Measurements from ENCODE around the gene SYT17.

The SYT17 gene

GRCh38 chr16:19301931-19302330, 133.9 kb downstream of the SYT17 start:
- Histone ChIP-seq H3K36me3 (ENCODE audit: control insufficient read depth, low read length) (no peaks in the 10 kb centered on the region), H3K27ac (ENCODE audit: low read depth, low read length) (no peak overlapping the region), H4K20me1 (ENCODE audit: control insufficient read depth, insufficient read depth, low read depth, low read length) (no peaks in the 10 kb centered on the region), H3K9me2 (replicated peaks; ENCODE audit: control insufficient read depth, low read length) (no peaks in the 10 kb centered on the region), H3K4me3 (ENCODE audit: low read length) (no peak overlapping the region), H3K4me1 (ENCODE audit: control insufficient read depth, low read length) (no peaks in the 10 kb centered on the region), H3K4me2 (ENCODE audit: low read length) (no peak overlapping the region), H3F3A (ENCODE audit: control insufficient read depth, insufficient read depth) (no peaks in the 10 kb centered on the region), H3K27me3 (ENCODE audit: control insufficient read depth, low read length) (no peaks in the 10 kb centered on the region; the same call in 1 of the 2 replicates), H3K9me3 (ENCODE audit: control insufficient read depth, insufficient read depth, low read length) (no peaks in the 10 kb centered on the region), H3K79me2 (ENCODE audit: control insufficient read depth, low read length) (no peaks in the 10 kb centered on the region)
- no peak for TF ChIP-seq CTCF (IDR thresholded peaks at IDR 0.05; ENCODE audit: low read depth, low read length, poor library complexity, severe bottlenecking)

GRCh38 chr16:19304750-19305149, 136.7 kb downstream of the SYT17 start:
- TF ChIP-seq EZH2phosphoT487 (IDR thresholded peaks at IDR 0.05; ENCODE audit: borderline replicate concordance, low read length) (no peak), CTCF (IDR thresholded peaks at IDR 0.05; ENCODE audit: low read depth, low read length, poor library complexity, severe bottlenecking) (no peak)
- Histone ChIP-seq H3K27me3 (ENCODE audit: control insufficient read depth, low read length) (no peaks in the 10 kb centered on the region), H4K20me1 (ENCODE audit: control insufficient read depth, insufficient read depth, low read depth, low read length) (no peaks in the 10 kb centered on the region)

GRCh38 chr16:19305443-19305842, 137.4 kb downstream of the SYT17 start:
- Histone ChIP-seq H3K4me2 (ENCODE audit: low read length) (no peak overlapping the region), H3K4me3 (ENCODE audit: low read length) (no peak overlapping the region), H3K27ac (ENCODE audit: low read depth, low read length) (no peak overlapping the region), H3K4me1 (ENCODE audit: control insufficient read depth, low read length) (no peaks in the 10 kb centered on the region), H3K9me3 (ENCODE audit: control insufficient read depth, insufficient read depth, low read length) (no peaks in the 10 kb centered on the region), H3K36me3 (ENCODE audit: control insufficient read depth, low read length) (no peaks in the 10 kb centered on the region), H4K20me1 (ENCODE audit: control insufficient read depth, insufficient read depth, low read depth, low read length) (no peaks in the 10 kb centered on the region), H3K9me2 (replicated peaks; ENCODE audit: control insufficient read depth, low read length) (no peaks in the 10 kb centered on the region), H3K27me3 (ENCODE audit: control insufficient read depth, low read length) (no peaks in the 10 kb centered on the region), H3K79me2 (ENCODE audit: control insufficient read depth, low read length) (no peaks in the 10 kb centered on the region), H3F3A (ENCODE audit: control insufficient read depth, insufficient read depth) (no peaks in the 10 kb centered on the region)
- TF ChIP-seq EZH2phosphoT487 (IDR thresholded peaks at IDR 0.05; ENCODE audit: borderline replicate concordance, low read length) (no peak), CTCF (IDR thresholded peaks at IDR 0.05; ENCODE audit: low read depth, low read length, poor library complexity, severe bottlenecking) (no peak)

More at GRCh38 chr16:19304750-19305149, 136.7 kb downstream of the SYT17 start:
- Histone ChIP-seq H3F3A (ENCODE audit: control insufficient read depth, insufficient read depth) (no peaks in the 10 kb centered on the region), H3K36me3 (ENCODE audit: control insufficient read depth, low read length) (no peaks in the 10 kb centered on the region), H3K4me1 (ENCODE audit: control insufficient read depth, low read length) (no peaks in the 10 kb centered on the region), H3K4me3 (ENCODE audit: low read length) (no peak overlapping the region), H3K4me2 (ENCODE audit: low read length) (no peak overlapping the region), H3K79me2 (ENCODE audit: control insufficient read depth, low read length) (no peaks in the 10 kb centered on the region), H3K9me2 (replicated peaks; ENCODE audit: control insufficient read depth, low read length) (no peaks in the 10 kb centered on the region), H3K27ac (ENCODE audit: low read depth, low read length) (no peak overlapping the region), H3K9me3 (ENCODE audit: control insufficient read depth, insufficient read depth, low read length) (no peaks in the 10 kb centered on the region)

Measured in DOHH2 (cell line).